Endothelial cell (in vitro differentiated cells): ENCODE measurements around the gene C1QC. TPM values are rescaled to one million over a fixed set of nuclear protein-coding genes. Genes with fewer than 3 reads are reported as not detected.
A peak's percentile ranks its signal among the peaks of the same experiment; 100 is the strongest.

ENCODE experiments used
- DNase-seq: peaks from one replicate; pipeline ENCODE4 v3.0.0; 2021; ENCODE audit warnings: low spot score
- H3K27ac Mint-ChIP-seq: one replicate; pipeline ENCODE4 v1.8.0; 2021; ENCODE audit warnings: mixed read lengths, inconsistent platforms; ENCODE audit not compliant: unreplicated experiment
- H3K27me3 Mint-ChIP-seq: one replicate; pipeline ENCODE4 v1.8.0; 2021; ENCODE audit warnings: mild to moderate bottlenecking, moderate library complexity, mixed read lengths, inconsistent platforms; ENCODE audit not compliant: unreplicated experiment
- H3K36me3 Mint-ChIP-seq: one replicate; pipeline ENCODE4 v1.8.0; 2021; ENCODE audit warnings: mild to moderate bottlenecking, low read depth, mixed read lengths, inconsistent platforms; ENCODE audit not compliant: unreplicated experiment
- H3K4me1 Mint-ChIP-seq: one replicate; pipeline ENCODE4 v1.8.0; 2021; ENCODE audit warnings: mild to moderate bottlenecking, mixed read lengths, inconsistent platforms; ENCODE audit not compliant: unreplicated experiment
- H3K4me3 Mint-ChIP-seq: one replicate; pipeline ENCODE4 v1.8.0; 2021; ENCODE audit warnings: mild to moderate bottlenecking, mixed read lengths, inconsistent platforms; ENCODE audit not compliant: unreplicated experiment
- H3K9me3 Mint-ChIP-seq: one replicate; pipeline ENCODE4 v1.8.0; 2021; ENCODE audit warnings: mixed read lengths, inconsistent platforms; ENCODE audit not compliant: unreplicated experiment
- total RNA-seq: library from RNA; stranded (reverse); fragmentation: NEBNext Ultra II Directional; extraction: Animal tissue kit (Norgen Biotek cat#: 25700); gene quantifications from one replicate; pipeline ENCODE4 v1.2.1, GENCODE V29; 2021; ENCODE audit not compliant: unreplicated experiment
- TF ChIP-seq, protein P1 (sequence below): fragments of 200-600 bp; sonication (generic); IDR thresholded peaks from one replicate; pipeline ENCODE4 v1.5.0; 2021; ENCODE audit warnings: antibody characterized with exemption; ENCODE audit not compliant: unreplicated experiment

C1QC gene
- total RNA-seq, 1 donor from 2014 or later, result not detected

- Mint-ChIP-seq H3K27ac (no peak overlapping the region), H3K36me3 (no peaks in the 10 kb centered on the region), H3K27me3 (no peaks in the 10 kb centered on the region), H3K9me3 (no peaks in the 10 kb centered on the region), H3K4me1 (no peaks in the 10 kb centered on the region), H3K4me3 (no peak overlapping the region)
- peak; percentile 50 for DNase-seq
- TF ChIP-seq, protein P1, sequence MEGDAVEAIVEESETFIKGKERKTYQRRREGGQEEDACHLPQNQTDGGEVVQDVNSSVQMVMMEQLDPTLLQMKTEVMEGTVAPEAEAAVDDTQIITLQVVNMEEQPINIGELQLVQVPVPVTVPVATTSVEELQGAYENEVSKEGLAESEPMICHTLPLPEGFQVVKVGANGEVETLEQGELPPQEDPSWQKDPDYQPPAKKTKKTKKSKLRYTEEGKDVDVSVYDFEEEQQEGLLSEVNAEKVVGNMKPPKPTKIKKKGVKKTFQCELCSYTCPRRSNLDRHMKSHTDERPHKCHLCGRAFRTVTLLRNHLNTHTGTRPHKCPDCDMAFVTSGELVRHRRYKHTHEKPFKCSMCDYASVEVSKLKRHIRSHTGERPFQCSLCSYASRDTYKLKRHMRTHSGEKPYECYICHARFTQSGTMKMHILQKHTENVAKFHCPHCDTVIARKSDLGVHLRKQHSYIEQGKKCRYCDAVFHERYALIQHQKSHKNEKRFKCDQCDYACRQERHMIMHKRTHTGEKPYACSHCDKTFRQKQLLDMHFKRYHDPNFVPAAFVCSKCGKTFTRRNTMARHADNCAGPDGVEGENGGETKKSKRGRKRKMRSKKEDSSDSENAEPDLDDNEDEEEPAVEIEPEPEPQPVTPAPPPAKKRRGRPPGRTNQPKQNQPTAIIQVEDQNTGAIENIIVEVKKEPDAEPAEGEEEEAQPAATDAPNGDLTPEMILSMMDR, result no peak
Observed at GRCh38 chr1:22625262-22625925, 18.0 kb upstream of the C1QC start.

DNA sequence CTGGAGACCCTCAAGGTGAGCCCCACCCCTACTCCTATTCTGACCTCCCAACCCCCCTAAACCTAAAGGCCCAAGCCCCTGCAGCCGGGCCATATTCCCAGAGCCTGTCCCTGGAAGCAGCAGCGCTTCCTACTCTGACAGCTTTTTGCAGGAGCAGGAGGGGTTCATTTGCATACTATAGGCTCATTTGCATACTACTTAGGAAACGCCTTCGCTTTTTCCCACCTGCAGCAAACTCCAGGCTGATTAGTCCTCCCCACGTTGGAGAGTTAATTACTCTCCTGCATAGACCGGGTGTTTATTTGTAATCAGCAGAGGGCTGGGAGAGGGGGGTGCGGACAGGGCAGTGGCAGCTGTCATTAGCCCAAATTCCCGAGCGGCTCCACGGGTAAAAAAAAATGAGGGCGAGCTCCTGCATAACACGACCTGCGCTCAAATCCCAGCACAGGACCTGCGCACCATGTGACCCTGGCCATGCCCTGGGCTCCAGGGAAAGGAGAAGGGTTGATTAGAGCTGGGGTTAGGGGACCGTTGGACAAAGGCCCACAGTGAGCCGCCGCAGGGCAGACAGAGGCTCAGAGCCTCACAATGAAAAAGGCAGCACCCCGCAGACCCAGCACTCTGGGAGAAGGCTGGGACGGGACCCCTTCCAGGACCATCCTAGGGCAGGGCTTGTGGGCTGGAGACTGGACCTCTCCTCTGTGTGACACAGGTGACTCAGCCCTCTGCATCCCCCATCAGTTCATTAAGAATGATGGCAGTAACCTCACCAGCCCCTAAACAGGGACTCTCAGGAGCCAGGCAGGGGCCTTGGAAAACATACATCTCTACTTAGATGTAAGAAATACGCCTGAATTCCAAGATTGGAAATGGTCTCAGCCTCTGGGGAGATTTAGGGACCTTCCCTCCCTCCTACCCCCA, 16.9 kb upstream of the C1QC start:
- Mint-ChIP-seq H3K9me3 (no peaks in the 10 kb centered on the region), H3K27me3 (no peaks in the 10 kb centered on the region), H3K27ac (no peak overlapping the region), H3K4me1 (no peaks in the 10 kb centered on the region), H3K4me3 (no peak overlapping the region), H3K36me3 (no peaks in the 10 kb centered on the region)
- TF ChIP-seq, protein P1, result no peak
- DNase-seq, result no peak

- Mint-ChIP-seq H3K27me3 (no peaks in the 10 kb centered on the region), H3K4me3 (no peak overlapping the region), H3K4me1 (no peaks in the 10 kb centered on the region), H3K36me3 (no peaks in the 10 kb centered on the region), H3K9me3 (no peaks in the 10 kb centered on the region), H3K27ac (no peak overlapping the region)
- DNase-seq, result no peak
- TF ChIP-seq, protein P1, result no peak
Observed at GRCh38 chr1:22627331-22627730, 16.1 kb upstream of the C1QC start.

DNA sequence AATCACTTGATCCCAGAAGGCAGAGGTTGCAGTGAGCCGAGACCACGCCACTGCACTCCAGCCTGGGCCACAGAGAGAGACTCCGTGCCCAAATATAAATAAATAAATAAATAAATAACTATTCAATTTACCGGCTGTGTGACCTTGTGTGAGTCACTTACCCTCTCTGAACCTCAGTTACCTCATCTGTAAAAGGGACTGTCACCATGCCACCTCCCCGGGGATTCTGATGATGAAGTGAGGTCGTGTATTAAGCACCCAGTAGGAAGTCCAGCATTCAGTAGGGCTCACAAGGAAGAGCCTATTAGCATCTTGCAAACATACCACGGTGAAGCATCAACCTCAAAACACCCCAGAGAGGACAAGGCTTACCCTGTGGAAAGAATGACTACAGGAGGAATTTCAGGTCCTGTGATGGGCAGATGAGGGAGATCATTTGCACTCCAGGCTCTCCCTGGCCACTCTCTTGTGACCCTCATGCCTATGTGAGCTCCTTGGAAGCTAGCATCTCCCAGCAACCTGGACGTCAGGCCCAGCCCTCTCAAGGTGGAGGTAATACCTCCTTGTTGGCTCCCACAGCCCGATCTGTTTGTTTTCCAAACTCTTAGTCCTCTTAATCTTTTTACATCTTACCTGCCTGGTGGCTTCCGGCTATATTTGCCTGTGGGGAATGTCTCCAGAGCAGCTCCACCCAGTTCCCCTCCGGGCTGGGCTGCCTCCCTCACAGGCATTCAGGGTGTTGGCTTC, 14.6 kb upstream of the C1QC start:
- DNase-seq, result no peak
- no peaks in the 10 kb centered on the region for H3K4me1 Mint-ChIP-seq
- H3K36me3 Mint-ChIP-seq, result no peaks in the 10 kb centered on the region
- no peaks in the 10 kb centered on the region for H3K9me3 Mint-ChIP-seq
- no peak overlapping the region for H3K4me3 Mint-ChIP-seq
- TF ChIP-seq, protein P1, result no peak
- H3K27me3 Mint-ChIP-seq, result no peaks in the 10 kb centered on the region
- no peak overlapping the region for H3K27ac Mint-ChIP-seq
